DOHH2 (cell line): ENCODE measurements around the gene RNF168.

Source experiments
- EZH2phosphoT487 ChIP-seq: fragments of 200-600 bp; sonication (generic); IDR thresholded peaks from 2 replicates; pipeline ENCODE4 v1.6.1; 2017; ENCODE audit warnings: borderline replicate concordance, mild to moderate bottlenecking, antibody characterized with exemption, low read length, moderate library complexity, mixed read lengths
- TF ChIP-seq, protein P1 (sequence below): fragments of 200-600 bp; sonication (generic); IDR thresholded peaks from one replicate; pipeline ENCODE4 v1.5.1; 2014; ENCODE audit warnings: antibody characterized with exemption, mild to moderate bottlenecking, low read depth, low read length; ENCODE audit not compliant: poor library complexity, severe bottlenecking

DNA sequence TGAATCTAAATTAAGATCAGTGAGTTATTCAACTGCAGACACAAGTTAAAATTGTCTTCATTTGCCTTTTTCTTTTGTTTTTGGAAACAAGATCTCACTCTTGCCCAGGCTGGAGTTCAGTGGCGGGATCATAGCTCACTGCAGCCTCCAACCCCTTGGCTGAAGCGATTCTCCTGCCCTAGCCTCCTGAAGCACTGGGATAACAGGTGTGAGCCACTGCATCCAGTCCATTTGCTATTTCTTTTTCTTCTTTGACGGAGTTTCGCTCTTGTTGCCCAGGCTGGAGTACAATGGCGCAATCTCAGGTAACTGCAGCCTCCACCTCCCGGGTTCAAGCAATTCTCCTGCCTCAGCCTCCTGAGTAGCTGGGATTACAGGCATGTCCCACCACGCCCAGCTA is 10.3 kb downstream of the RNF168 start:
- TF ChIP-seq, protein P1, sequence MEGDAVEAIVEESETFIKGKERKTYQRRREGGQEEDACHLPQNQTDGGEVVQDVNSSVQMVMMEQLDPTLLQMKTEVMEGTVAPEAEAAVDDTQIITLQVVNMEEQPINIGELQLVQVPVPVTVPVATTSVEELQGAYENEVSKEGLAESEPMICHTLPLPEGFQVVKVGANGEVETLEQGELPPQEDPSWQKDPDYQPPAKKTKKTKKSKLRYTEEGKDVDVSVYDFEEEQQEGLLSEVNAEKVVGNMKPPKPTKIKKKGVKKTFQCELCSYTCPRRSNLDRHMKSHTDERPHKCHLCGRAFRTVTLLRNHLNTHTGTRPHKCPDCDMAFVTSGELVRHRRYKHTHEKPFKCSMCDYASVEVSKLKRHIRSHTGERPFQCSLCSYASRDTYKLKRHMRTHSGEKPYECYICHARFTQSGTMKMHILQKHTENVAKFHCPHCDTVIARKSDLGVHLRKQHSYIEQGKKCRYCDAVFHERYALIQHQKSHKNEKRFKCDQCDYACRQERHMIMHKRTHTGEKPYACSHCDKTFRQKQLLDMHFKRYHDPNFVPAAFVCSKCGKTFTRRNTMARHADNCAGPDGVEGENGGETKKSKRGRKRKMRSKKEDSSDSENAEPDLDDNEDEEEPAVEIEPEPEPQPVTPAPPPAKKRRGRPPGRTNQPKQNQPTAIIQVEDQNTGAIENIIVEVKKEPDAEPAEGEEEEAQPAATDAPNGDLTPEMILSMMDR = no peak
- no peak for TF ChIP-seq EZH2phosphoT487
